Activated CD8-positive, alpha-beta T cell treated with anti-CD3 and anti-CD28 coated beads for 36 hours (primary cell): ENCODE data around the gene FLOT2. TPM values are rescaled to one million over a fixed set of nuclear protein-coding genes. Genes with fewer than 3 reads are reported as not detected.
"Not testable (repeated sequence)": the region's sequence is repeated elsewhere in the genome, so short reads cannot be mapped to it uniquely, and the experiment has no call there.

ENCODE experiments used
- ATAC-seq: fragments of 200-7000 bp; cut with Tn5 transposase; one replicate; pipeline ENCODE4 v1.10.0; 2021; ENCODE audit warnings: mild to moderate bottlenecking, moderate library complexity
- CTCF ChIA-PET: fragments of 350-600 bp; sonication (Branson Sonifier 250); formaldehyde crosslinking; loops from one replicate; lab custom pipeline; 2021; ENCODE audit warnings: antibody characterized with exemption; lab: Charles Lee
- POLR2A ChIA-PET: fragments of 350-600 bp; sonication (Branson Sonifier 250); formaldehyde crosslinking; loops from one replicate; lab custom pipeline; 2021; ENCODE audit warnings: antibody characterized with exemption; lab: Charles Lee
- DNase-seq: peaks from one replicate; pipeline ENCODE4 v3.0.0-alpha.2; 2020
- H3K27ac Mint-ChIP-seq: one replicate; pipeline ENCODE4 v1.8.0; 2021; ENCODE audit warnings: mild to moderate bottlenecking, mixed read lengths
- H3K27me3 Mint-ChIP-seq: one replicate; pipeline ENCODE4 v1.8.0; 2021; ENCODE audit warnings: mixed read lengths
- H3K36me3 Mint-ChIP-seq: one replicate; pipeline ENCODE4 v1.8.0; 2021; ENCODE audit warnings: low read depth, mixed read lengths
- H3K4me1 Mint-ChIP-seq: one replicate; pipeline ENCODE4 v1.8.0; 2021; ENCODE audit warnings: low read depth, mixed read lengths
- H3K4me3 Mint-ChIP-seq: one replicate; pipeline ENCODE4 v1.8.0; 2021; ENCODE audit warnings: mild to moderate bottlenecking, moderate library complexity, mixed read lengths
- H3K9me3 Mint-ChIP-seq: one replicate; pipeline ENCODE4 v1.8.0; 2021; ENCODE audit warnings: mixed read lengths
- CTCF ChIP-seq: fragments of 200-600 bp; IDR thresholded peaks from one replicate; pipeline ENCODE4 v1.8.0; 2022; ENCODE audit warnings: antibody characterized with exemption, mild to moderate bottlenecking
- intact Hi-C: fragments of 100-400 bp; cut with micrococcal nuclease; formaldehyde crosslinking; loops from one replicate; pipeline ENCODE4 v1.10.0; 2022
- total RNA-seq, 2 experiments: library from RNA; stranded (reverse); gene quantifications; one replicate each; pipeline ENCODE4 v1.2.3, GENCODE V29; 2021

Gene FLOT2
- total RNA-seq, 2 experiments from 2014 or later: 59.7 to 60.1 TPM

GRCh38 chr17:28895794-28896447 is 1.6 kb downstream of the FLOT2 start:
- Mint-ChIP-seq H3K27me3 (no peaks in the 10 kb centered on the region), H3K9me3 (no peaks in the 10 kb centered on the region), H3K4me3 (peak overlapping the region; percentile 94), H3K36me3 (peaks cover 46% of the 10 kb centered on the region), H3K4me1 (peaks cover 68% of the 10 kb centered on the region), H3K27ac (peak overlapping the region; percentile 93)
- intact Hi-C loops: no loop called here
- no peak for DNase-seq
- ChIA-PET CTCF (interaction anchor here (0.9 to 9.3 kb wide), 8 partner anchors 20 to 169 kb away, joined by 3 to 61 read pairs (median 6); no protein-coding TSS in a partner anchor), POLR2A (interaction anchor here (0.7 to 1.7 kb wide), 6 partner anchors 29 to 176 kb away, joined by 3 to 5 read pairs (median 3); partner anchors contain the start of gene RPL23A)
- ATAC-seq: no peak
- no peak for TF ChIP-seq CTCF

DNA sequence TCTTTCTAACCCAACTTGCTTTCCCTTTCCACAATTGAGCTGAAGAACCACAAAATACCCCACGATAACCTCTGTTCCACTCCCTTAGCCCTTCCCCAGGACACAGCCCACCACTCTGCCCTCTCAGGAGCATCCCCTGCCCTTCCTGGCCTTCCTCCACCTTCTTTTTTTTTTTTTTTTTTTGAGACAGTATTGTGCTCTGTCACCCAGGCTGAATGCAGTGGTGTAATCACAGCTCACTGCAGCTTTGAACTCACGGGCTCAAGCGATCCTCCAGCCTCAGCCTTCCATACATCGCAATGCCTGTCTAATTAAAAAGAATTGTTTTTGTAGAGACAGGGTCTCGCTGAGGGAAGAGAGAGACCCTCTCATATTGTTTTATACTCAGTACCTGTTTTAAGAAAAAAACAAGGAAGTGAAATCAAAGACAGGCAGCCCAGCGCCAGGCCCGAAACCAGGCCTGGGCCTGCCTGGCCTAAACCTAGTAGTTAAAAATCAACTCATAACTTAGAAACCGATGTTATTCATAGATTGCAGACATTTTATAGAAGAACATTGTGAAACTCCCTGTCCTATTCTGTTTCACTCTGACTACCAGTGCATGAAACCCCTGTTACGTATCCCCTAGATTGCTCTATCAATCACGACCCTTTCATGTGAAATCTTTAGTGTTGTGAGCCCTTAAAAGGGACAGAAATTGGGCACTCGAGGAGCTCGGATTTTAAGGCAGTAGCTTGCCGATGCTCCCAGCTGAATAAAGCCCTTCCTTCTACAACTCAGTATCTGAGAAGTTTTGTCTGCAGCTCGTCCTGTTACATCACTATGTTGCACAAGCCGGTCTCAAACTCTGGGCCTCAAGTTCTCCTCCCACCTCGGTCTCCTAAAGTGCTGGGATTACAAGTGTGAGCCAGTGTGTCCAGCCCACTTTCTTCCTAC is 4.0 kb downstream of the FLOT2 start:
- peak overlapping the region; percentile 100 for H3K27ac Mint-ChIP-seq
- intact Hi-C loops, H3K27me3 Mint-ChIP-seq, H3K9me3 Mint-ChIP-seq: not testable (repeated sequence)
- ATAC-seq (peak; percentile 28), DNase-seq (peak; percentile 53)
- ChIA-PET POLR2A (interaction anchor here (0.6 to 4.2 kb wide), 13 partner anchors 8 to 173 kb away, joined by 3 to 22 read pairs (median 4); partner anchors contain the start of gene RPL23A), CTCF (interaction anchor here (0.7 to 4.5 kb wide), 12 partner anchors 9 to 255 kb away, joined by 3 to 22 read pairs (median 4); partner anchors contain the start of genes BLTP2, DHRS13, FAM222B and TLCD1)
- H3K4me1 Mint-ChIP-seq: peaks cover 66% of the 10 kb centered on the region
- peaks cover 30% of the 10 kb centered on the region for H3K36me3 Mint-ChIP-seq
- peak overlapping the region; percentile 66 for H3K4me3 Mint-ChIP-seq

GRCh38 chr17:28892024-28892423 is 5.5 kb downstream of the FLOT2 start:
- H3K9me3 Mint-ChIP-seq: no peaks in the 10 kb centered on the region
- peaks cover 22% of the 10 kb centered on the region for H3K36me3 Mint-ChIP-seq
- intact Hi-C loops: no loop called here
- ChIA-PET CTCF (interaction anchor here (1.1 to 4.5 kb wide), 7 partner anchors 20 to 247 kb away, joined by 3 to 22 read pairs (median 5); partner anchors contain the start of genes BLTP2, FAM222B and TLCD1), POLR2A (interaction anchor here (0.9 to 4.2 kb wide), 3 partner anchors 10 to 57 kb away, joined by 3 to 22 read pairs (median 5); no protein-coding TSS in a partner anchor)
- DNase-seq (no peak), ATAC-seq (no peak)
- peaks cover 61% of the 10 kb centered on the region for H3K4me1 Mint-ChIP-seq
- no peak overlapping the region for H3K4me3 Mint-ChIP-seq
- no peaks in the 10 kb centered on the region for H3K27me3 Mint-ChIP-seq
- H3K27ac Mint-ChIP-seq: peak overlapping the region; percentile 83
- TF ChIP-seq CTCF: no peak

GRCh38 chr17:28891201-28891600 is 6.3 kb downstream of the FLOT2 start:
- TF ChIP-seq CTCF: no peak
- Mint-ChIP-seq H3K4me1 (peaks cover 57% of the 10 kb centered on the region), H3K27ac (peak overlapping the region; percentile 83), H3K4me3 (no peak overlapping the region), H3K9me3 (no peaks in the 10 kb centered on the region), H3K27me3 (no peaks in the 10 kb centered on the region), H3K36me3 (peaks cover 18% of the 10 kb centered on the region)
- CTCF ChIA-PET: interaction anchor here (0.7 to 4.5 kb wide), 7 partner anchors 20 to 141 kb away, joined by 3 to 22 read pairs (median 5); no protein-coding TSS in a partner anchor
- ATAC-seq (no peak), DNase-seq (no peak)
- POLR2A ChIA-PET: interaction anchor here (0.5 to 4.2 kb wide), 4 partner anchors 10 to 305 kb away, joined by 3 to 22 read pairs (median 4); no protein-coding TSS in a partner anchor
- intact Hi-C loops: no loop called here

DNA sequence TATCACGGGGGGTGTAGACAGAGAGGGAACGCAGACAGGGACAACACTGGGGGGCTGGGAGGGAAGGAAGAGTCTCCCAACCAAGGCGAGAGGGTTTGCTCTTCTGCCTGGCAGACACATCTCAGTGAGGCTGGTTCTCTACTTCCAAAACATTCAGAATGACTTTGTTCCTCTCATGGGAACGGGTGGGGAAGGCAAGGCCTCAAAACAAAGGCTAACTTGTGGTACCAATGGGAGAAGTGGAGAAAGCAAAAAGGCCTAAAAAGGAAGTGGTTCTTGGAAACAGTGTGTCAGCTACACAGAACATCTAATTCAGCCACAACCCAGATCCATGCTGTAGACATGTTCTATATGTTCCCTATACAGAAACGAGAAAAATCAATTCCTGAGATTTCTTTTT is 7.5 kb downstream of the FLOT2 start:
- peak overlapping the region; percentile 87 for H3K27ac Mint-ChIP-seq
- intact Hi-C loops: no loop called here

More for the DNA sequence above, 7.5 kb downstream of the FLOT2 start:
- no peak for TF ChIP-seq CTCF
- H3K9me3 Mint-ChIP-seq: no peaks in the 10 kb centered on the region
- H3K4me3 Mint-ChIP-seq: no peak overlapping the region
- H3K36me3 Mint-ChIP-seq: peaks cover 18% of the 10 kb centered on the region
- POLR2A ChIA-PET: interaction anchor here (0.6 to 4.2 kb wide), 5 partner anchors 8 to 163 kb away, joined by 3 to 22 read pairs (median 4); no protein-coding TSS in a partner anchor
- CTCF ChIA-PET: interaction anchor here (1.1 to 1.9 kb wide), 3 partner anchors 79 to 140 kb away, joined by 3 to 5 read pairs (median 3); no protein-coding TSS in a partner anchor
- H3K27me3 Mint-ChIP-seq: no peaks in the 10 kb centered on the region
- peaks cover 47% of the 10 kb centered on the region for H3K4me1 Mint-ChIP-seq
- no peak for DNase-seq
- no peak for ATAC-seq
